NB4 (cell line): ENCODE data around the gene MAP3K12.

Experiments
- POLR2A ChIP-seq: IDR thresholded peaks from 2 replicates; pipeline ENCODE4 v1.6.1; 2011; ENCODE audit warnings: mild to moderate bottlenecking; ENCODE audit not compliant: insufficient read length; ENCODE audit errors: extremely low read depth
- TF ChIP-seq, protein P1 (sequence below): IDR thresholded peaks from one replicate; pipeline ENCODE4 v1.5.1; 2012; ENCODE audit warnings: low read depth, low read length

DNA sequence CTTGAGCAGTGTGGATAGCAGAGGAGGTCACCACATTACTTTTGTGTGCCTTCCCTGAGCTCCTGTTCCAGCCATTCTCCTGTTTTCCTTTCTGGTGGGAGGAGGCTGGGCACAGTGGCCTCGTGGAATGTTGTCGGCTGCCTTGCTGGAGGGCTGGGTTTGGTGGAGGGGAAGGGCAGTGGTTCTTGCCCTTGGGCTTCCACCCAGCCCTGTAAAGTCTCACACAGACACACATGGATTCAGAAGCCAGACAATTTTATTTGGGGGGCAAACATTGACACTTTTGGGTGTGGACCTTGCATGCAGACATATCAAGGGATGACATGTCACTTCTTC lies 7.2 kb upstream of the MAP3K12 start:
- TF ChIP-seq, protein P1, sequence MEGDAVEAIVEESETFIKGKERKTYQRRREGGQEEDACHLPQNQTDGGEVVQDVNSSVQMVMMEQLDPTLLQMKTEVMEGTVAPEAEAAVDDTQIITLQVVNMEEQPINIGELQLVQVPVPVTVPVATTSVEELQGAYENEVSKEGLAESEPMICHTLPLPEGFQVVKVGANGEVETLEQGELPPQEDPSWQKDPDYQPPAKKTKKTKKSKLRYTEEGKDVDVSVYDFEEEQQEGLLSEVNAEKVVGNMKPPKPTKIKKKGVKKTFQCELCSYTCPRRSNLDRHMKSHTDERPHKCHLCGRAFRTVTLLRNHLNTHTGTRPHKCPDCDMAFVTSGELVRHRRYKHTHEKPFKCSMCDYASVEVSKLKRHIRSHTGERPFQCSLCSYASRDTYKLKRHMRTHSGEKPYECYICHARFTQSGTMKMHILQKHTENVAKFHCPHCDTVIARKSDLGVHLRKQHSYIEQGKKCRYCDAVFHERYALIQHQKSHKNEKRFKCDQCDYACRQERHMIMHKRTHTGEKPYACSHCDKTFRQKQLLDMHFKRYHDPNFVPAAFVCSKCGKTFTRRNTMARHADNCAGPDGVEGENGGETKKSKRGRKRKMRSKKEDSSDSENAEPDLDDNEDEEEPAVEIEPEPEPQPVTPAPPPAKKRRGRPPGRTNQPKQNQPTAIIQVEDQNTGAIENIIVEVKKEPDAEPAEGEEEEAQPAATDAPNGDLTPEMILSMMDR, result no peak
- no peak for TF ChIP-seq POLR2A
